ENCODE measurements around the gene SUFU.

SUFU gene

DNA sequence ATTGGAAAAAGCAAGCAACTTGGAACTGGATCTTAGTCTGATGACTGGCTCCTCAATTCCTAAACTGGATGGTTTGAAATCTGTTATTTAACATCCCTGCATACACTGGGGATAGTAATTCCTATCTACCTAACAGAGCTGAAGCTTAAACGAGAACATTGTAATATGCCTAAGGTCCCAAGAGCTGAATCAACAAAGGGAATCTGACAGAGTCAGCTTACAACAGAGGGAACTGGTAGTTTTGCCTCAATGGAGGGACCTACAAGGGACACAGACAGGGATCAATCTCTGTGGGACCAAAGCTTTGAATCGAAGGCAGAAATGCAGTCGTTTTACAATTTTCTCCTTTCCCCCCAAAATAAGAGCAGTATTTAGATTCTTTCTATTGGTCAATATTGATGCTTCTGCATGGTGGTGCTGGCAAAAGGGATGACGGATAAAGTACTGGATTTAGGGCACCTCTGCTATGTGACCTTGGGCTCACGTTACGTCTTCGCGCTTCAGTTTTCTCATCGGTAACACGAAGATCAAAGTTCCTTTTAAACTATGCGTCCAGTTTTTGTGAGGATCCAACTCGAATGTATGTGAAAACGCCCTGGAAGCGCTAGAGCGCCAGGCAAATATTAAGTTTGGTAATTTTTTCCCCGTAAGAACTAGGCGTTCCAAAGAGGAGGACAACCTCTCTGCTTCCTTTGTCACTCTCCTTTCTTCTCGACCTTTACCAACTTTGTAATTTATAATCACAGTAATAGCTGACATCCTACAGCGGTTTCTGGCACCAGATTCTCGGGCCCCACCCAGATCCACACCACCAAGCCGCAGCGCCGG, 2.4 kb upstream of the SUFU start:
- Histone ChIP-seq H3K4me1 (ENCODE audit: control insufficient read depth, insufficient read depth, low read length, poor library complexity, severe bottlenecking) (peaks cover 13% of the 10 kb centered on the region), H3K27me3 (replicated peaks; ENCODE audit: control insufficient read depth, insufficient read depth, low read length, poor library complexity, severe bottlenecking) (no peaks in the 10 kb centered on the region)

DNA sequence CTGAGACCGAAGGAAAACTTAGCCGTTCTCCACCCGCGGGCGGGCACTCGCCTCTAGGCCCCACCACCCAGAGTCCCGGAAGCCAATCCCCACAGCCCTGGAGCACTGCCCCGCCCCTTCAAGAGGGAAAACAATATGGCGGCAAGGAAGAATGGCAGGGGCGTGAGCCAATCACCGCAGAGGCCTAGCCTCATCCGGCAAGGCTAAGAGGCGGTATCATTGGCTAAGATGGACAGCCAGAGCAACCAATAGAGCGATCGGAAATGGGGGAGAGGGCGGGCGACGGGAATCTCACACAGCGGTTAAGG, 1.8 kb upstream of the SUFU start:
- peaks cover 13% of the 10 kb centered on the region for H3K4me1 ChIP-seq (ENCODE audit: control insufficient read depth, insufficient read depth, low read length, poor library complexity, severe bottlenecking)
- peak overlapping the region; percentile 89 for H3K27ac ChIP-seq (ENCODE audit: insufficient read depth, low read length, poor library complexity, severe bottlenecking)
- H3K27me3 ChIP-seq (replicated peaks; ENCODE audit: control insufficient read depth, insufficient read depth, low read length, poor library complexity, severe bottlenecking) = no peaks in the 10 kb centered on the region
- peak; percentile 95 to 99 (median 98) for DNase-seq
- H3K9me3 ChIP-seq (ENCODE audit: control insufficient read depth, low read length) = no peaks in the 10 kb centered on the region
- no peaks in the 10 kb centered on the region for H3K36me3 ChIP-seq (ENCODE audit: control insufficient read depth, insufficient read depth, low read length)
- peak overlapping the region; percentile 99 for H3K4me3 ChIP-seq (ENCODE audit: insufficient read depth, low read depth, low read length, poor library complexity, severe bottlenecking)

More for the DNA sequence above, 2.4 kb upstream of the SUFU start:
- Histone ChIP-seq H3K36me3 (ENCODE audit: control insufficient read depth, insufficient read depth, low read length) (no peaks in the 10 kb centered on the region), H3K4me3 (ENCODE audit: insufficient read depth, low read depth, low read length, poor library complexity, severe bottlenecking) (peak overlapping the region; percentile 99), H3K9me3 (ENCODE audit: control insufficient read depth, low read length) (no peaks in the 10 kb centered on the region), H3K27ac (ENCODE audit: insufficient read depth, low read length, poor library complexity, severe bottlenecking) (peak overlapping the region; percentile 89)
- no peak for DNase-seq

GRCh38 chr10:102502337-102503151, 1.2 kb upstream of the SUFU start, which contains the start of gene ACTR1A:
Gene ACTR1A, minus strand, starts transcription at chr10:102502712. Its CDS starts 65 bp downstream, at chr10:102502647.
- Histone ChIP-seq H3K27ac (ENCODE audit: insufficient read depth, low read length, poor library complexity, severe bottlenecking) (peak within 1 kb of the TSS; percentile 89), H3K4me1 (ENCODE audit: control insufficient read depth, insufficient read depth, low read length, poor library complexity, severe bottlenecking) (peaks cover 13% of the 10 kb centered on the region), H3K9me3 (ENCODE audit: control insufficient read depth, low read length) (no peaks in the 10 kb centered on the region), H3K4me3 (ENCODE audit: insufficient read depth, low read depth, low read length, poor library complexity, severe bottlenecking) (peak within 1 kb of the TSS; percentile 99), H3K36me3 (ENCODE audit: control insufficient read depth, insufficient read depth, low read length) (no peaks in the 10 kb centered on the region), H3K27me3 (replicated peaks; ENCODE audit: control insufficient read depth, insufficient read depth, low read length, poor library complexity, severe bottlenecking) (no peaks in the 10 kb centered on the region)
- peak; percentile 91 to 94 (median 92) for DNase-seq

DNA sequence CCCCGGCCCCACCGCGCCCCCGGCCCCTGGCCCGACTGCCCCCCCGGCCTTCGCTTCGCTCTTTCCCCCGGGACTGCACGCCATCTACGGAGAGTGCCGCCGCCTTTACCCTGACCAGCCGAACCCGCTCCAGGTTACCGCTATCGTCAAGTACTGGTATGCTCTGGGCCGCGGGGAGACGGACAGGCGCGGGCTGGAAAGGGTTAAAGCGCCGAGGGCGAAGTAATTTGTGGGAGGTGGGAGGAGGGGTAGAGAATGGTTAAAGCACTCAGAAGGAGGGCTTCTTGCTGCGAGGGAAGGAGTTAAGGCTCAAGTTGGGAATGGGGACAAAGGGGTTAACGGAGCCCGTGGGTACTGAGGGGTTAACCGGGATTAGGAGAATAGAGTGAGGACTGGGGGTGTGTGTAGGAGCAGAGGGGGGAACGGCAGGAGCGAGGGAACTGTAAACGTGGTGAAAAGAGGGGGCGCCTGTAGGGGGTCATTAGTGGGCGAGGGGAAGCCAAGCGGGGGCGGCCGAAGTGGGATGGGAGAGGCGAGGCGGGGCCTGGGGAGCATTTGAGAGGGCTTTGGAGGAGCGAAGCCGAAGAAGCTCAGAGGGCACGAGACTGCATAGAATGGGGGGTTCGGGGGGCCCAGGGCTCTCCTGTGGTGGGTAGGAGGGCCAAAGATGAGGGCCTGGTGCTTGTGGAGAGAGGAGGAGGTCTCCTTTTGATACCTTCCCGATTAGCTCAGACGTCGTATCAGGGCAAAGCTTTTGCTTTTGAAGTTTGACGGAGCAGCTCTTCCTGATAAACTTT, 605 bp downstream of the SUFU start:
- peak overlapping the region; percentile 57 for H3K27ac ChIP-seq (ENCODE audit: insufficient read depth, low read length, poor library complexity, severe bottlenecking)
- peak overlapping the region; percentile 78 for H3K4me3 ChIP-seq (ENCODE audit: insufficient read depth, low read depth, low read length, poor library complexity, severe bottlenecking)
- no peaks in the 10 kb centered on the region for H3K27me3 ChIP-seq (replicated peaks; ENCODE audit: control insufficient read depth, insufficient read depth, low read length, poor library complexity, severe bottlenecking)
- peak in 2 of 3 donors; percentile 8 to 16 for DNase-seq
- peaks cover 11% of the 10 kb centered on the region for H3K36me3 ChIP-seq (ENCODE audit: control insufficient read depth, insufficient read depth, low read length)
- no peaks in the 10 kb centered on the region for H3K9me3 ChIP-seq (ENCODE audit: control insufficient read depth, low read length)
- H3K4me1 ChIP-seq (ENCODE audit: control insufficient read depth, insufficient read depth, low read length, poor library complexity, severe bottlenecking) = peaks cover 13% of the 10 kb centered on the region

DNA sequence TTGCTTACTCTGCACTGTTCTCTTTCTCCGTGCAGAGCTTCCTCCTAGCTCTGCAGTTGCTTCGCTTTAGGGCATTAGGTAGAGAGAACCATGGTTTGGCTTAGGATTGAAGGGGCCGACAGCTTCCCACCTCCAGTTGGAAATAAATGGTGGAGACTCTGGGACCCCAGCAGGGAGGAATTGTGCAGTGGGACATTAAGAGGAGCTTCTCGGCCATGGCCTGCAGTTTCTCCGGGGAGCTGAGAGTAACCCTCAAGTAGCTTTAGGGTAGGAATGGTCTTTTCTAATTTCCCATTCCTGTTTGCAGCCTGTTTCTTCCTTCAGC, 1.2 kb downstream of the SUFU start:
- Histone ChIP-seq H3K4me1 (ENCODE audit: control insufficient read depth, insufficient read depth, low read length, poor library complexity, severe bottlenecking) (peaks cover 13% of the 10 kb centered on the region), H3K27ac (ENCODE audit: insufficient read depth, low read length, poor library complexity, severe bottlenecking) (peak overlapping the region; percentile 57), H3K9me3 (ENCODE audit: control insufficient read depth, low read length) (no peaks in the 10 kb centered on the region), H3K27me3 (replicated peaks; ENCODE audit: control insufficient read depth, insufficient read depth, low read length, poor library complexity, severe bottlenecking) (no peaks in the 10 kb centered on the region), H3K36me3 (ENCODE audit: control insufficient read depth, insufficient read depth, low read length) (peaks cover 16% of the 10 kb centered on the region), H3K4me3 (ENCODE audit: insufficient read depth, low read depth, low read length, poor library complexity, severe bottlenecking) (peak overlapping the region; percentile 78)
- no peak for DNase-seq

DNA sequence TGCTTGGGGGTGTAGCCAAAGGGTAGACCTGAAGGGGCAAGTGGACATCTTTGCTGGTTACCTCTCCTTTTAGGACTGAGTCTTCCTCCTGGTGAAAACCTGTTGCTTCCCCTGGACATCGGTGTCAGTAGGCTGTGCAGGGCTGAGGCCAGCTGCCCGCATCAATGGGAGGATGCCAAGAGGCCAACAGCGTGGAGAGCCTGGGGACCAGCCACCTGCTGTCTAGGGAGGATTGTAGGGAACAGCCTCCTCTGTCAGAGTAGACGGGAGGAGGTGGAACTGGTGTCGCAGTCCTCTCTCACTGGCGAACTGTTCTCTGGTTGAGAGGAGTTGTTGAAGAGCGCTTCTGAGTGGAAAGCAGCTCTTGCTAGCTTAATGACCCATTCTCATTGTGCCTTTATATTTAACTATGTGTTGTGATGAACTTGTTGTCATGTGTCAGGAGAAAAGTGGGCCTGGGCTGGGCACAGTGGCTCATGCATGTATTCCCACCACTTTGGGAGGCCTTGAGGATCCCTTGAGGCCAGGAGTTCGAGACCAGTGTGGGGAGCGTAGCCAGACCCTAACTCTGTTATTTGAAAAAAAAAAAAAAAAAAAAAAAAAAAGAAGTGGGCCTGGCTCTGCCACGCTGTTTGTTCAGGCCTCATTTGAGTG, 1.8 kb downstream of the SUFU start:
- Histone ChIP-seq H3K4me1 (ENCODE audit: control insufficient read depth, insufficient read depth, low read length, poor library complexity, severe bottlenecking) (peaks cover 13% of the 10 kb centered on the region), H3K27me3 (replicated peaks; ENCODE audit: control insufficient read depth, insufficient read depth, low read length, poor library complexity, severe bottlenecking) (no peaks in the 10 kb centered on the region), H3K27ac (ENCODE audit: insufficient read depth, low read length, poor library complexity, severe bottlenecking) (no peak overlapping the region), H3K4me3 (ENCODE audit: insufficient read depth, low read depth, low read length, poor library complexity, severe bottlenecking) (no peak overlapping the region), H3K9me3 (ENCODE audit: control insufficient read depth, low read length) (no peaks in the 10 kb centered on the region), H3K36me3 (ENCODE audit: control insufficient read depth, insufficient read depth, low read length) (peaks cover 18% of the 10 kb centered on the region)
- DNase-seq = no peak

GRCh38 chr10:102507521-102507920, 3.7 kb downstream of the SUFU start:
- H3K4me1 ChIP-seq (ENCODE audit: control insufficient read depth, insufficient read depth, low read length, poor library complexity, severe bottlenecking) = peaks cover 19% of the 10 kb centered on the region
- no peaks in the 10 kb centered on the region for H3K27me3 ChIP-seq (replicated peaks; ENCODE audit: control insufficient read depth, insufficient read depth, low read length, poor library complexity, severe bottlenecking)
- H3K9me3 ChIP-seq (ENCODE audit: control insufficient read depth, low read length) = no peaks in the 10 kb centered on the region
- no peak overlapping the region for H3K27ac ChIP-seq (ENCODE audit: insufficient read depth, low read length, poor library complexity, severe bottlenecking)
- no peak overlapping the region for H3K4me3 ChIP-seq (ENCODE audit: insufficient read depth, low read depth, low read length, poor library complexity, severe bottlenecking)
- H3K36me3 ChIP-seq (ENCODE audit: control insufficient read depth, insufficient read depth, low read length) = peaks cover 33% of the 10 kb centered on the region
- no peak for DNase-seq

- no peak overlapping the region for H3K4me3 ChIP-seq (ENCODE audit: insufficient read depth, low read depth, low read length, poor library complexity, severe bottlenecking)
- peaks cover 19% of the 10 kb centered on the region for H3K4me1 ChIP-seq (ENCODE audit: control insufficient read depth, insufficient read depth, low read length, poor library complexity, severe bottlenecking)
- H3K36me3 ChIP-seq (ENCODE audit: control insufficient read depth, insufficient read depth, low read length) = peaks cover 43% of the 10 kb centered on the region
- H3K27me3 ChIP-seq (replicated peaks; ENCODE audit: control insufficient read depth, insufficient read depth, low read length, poor library complexity, severe bottlenecking) = no peaks in the 10 kb centered on the region
- no peaks in the 10 kb centered on the region for H3K9me3 ChIP-seq (ENCODE audit: control insufficient read depth, low read length)
- H3K27ac ChIP-seq (ENCODE audit: insufficient read depth, low read length, poor library complexity, severe bottlenecking) = no peak overlapping the region
- no peak for DNase-seq
These were observed 4.7 kb downstream of the SUFU start for GRCh38 chr10:102508506-102508905.

GRCh38 chr10:102509387-102509786, 5.6 kb downstream of the SUFU start:
- Histone ChIP-seq H3K27ac (ENCODE audit: insufficient read depth, low read length, poor library complexity, severe bottlenecking) (peak overlapping the region; percentile 1), H3K4me1 (ENCODE audit: control insufficient read depth, insufficient read depth, low read length, poor library complexity, severe bottlenecking) (peaks cover 17% of the 10 kb centered on the region), H3K36me3 (ENCODE audit: control insufficient read depth, insufficient read depth, low read length) (peaks cover 51% of the 10 kb centered on the region), H3K4me3 (ENCODE audit: insufficient read depth, low read depth, low read length, poor library complexity, severe bottlenecking) (no peak overlapping the region), H3K27me3 (replicated peaks; ENCODE audit: control insufficient read depth, insufficient read depth, low read length, poor library complexity, severe bottlenecking) (no peaks in the 10 kb centered on the region), H3K9me3 (ENCODE audit: control insufficient read depth, low read length) (no peaks in the 10 kb centered on the region)
- DNase-seq = no peak
